Measurements from ENCODE around the gene MBD6. TPM values are rescaled to one million over a fixed set of nuclear protein-coding genes. Genes with fewer than 3 reads are reported as not detected.
"Not testable (repeated sequence)": the region's sequence is repeated elsewhere in the genome, so short reads cannot be mapped to it uniquely, and the experiment has no call there.

MBD6 gene
- total and polyA plus RNA-seq, 2 experiments from 2014 or later: 2.1 to 13.0 TPM

GRCh38 chr12:57517187-57517586, 5.4 kb upstream of the MBD6 start:
- Histone ChIP-seq H3K4me2 (ENCODE audit: unreplicated experiment) (peak overlapping the region; percentile 92), H3K9me2 (ENCODE audit: insufficient read depth) (no peaks in the 10 kb centered on the region), H3F3A (ENCODE audit: insufficient read depth) (peaks cover 89% of the 10 kb centered on the region), H2AFZ (no peak overlapping the region), H3K4me1 (ENCODE audit: insufficient read depth) (peaks cover 34% of the 10 kb centered on the region), H3K27me3 (replicated peaks; ENCODE audit: insufficient read depth) (no peaks in the 10 kb centered on the region), H3K27ac (peak overlapping the region; percentile 96), H3K9ac (peak overlapping the region; percentile 98), H3K4me3 (peak overlapping the region; percentile 84), H3K79me2 (ENCODE audit: insufficient read depth) (peaks cover 38% of the 10 kb centered on the region), H3K9me3 (ENCODE audit: low read depth) (no peaks in the 10 kb centered on the region), H4K20me1 (ENCODE audit: insufficient read depth) (peaks cover 12% of the 10 kb centered on the region; the same call in 1 of the 2 replicates), H3K36me3 (ENCODE audit: low read depth) (peaks cover 56% of the 10 kb centered on the region)
- peak; percentile 83 for DNase-seq
- in situ Hi-C loops (cut with MboI): no loop called here
- WGBS, 2 experiments (ENCODE audit: low coverage in 1 of 2, low lambda C conversion rate in 2 of 2, missing lambda C conversion rate in 2 of 2): 6 to 12% methylated on average over 1 of the region's 1 CpG
- TF ChIP-seq EZH2 (IDR thresholded peaks at IDR 0.05; ENCODE audit: insufficient read depth, poor library complexity, severe bottlenecking) (no peak), EZH2phosphoT487 (IDR thresholded peaks at IDR 0.05; ENCODE audit: insufficient read depth, low read depth) (no peak)

DNA sequence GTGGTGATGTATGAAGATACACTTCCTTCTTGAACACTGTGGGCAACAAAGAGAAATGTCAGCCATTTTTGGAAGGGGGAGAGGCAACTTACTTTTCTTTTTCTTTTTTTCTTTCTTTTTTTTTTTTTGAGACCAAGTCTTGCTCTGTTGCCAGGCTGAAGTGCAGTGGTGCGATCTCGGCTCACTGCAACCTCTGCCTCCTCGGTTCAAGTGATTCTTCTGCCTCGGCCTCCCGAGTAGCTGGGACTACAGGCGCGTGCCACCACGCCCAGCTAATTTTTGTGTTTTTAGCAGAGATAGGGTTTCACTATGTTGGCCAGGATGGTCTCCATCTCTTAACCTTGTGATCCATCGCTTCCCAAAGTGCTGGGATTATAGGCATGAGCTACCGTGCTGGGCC, 4.9 kb upstream of the MBD6 start:
- peaks cover 84% of the 10 kb centered on the region for H3F3A ChIP-seq (ENCODE audit: insufficient read depth)
- H3K9me2 ChIP-seq (ENCODE audit: insufficient read depth); H3K27me3 ChIP-seq (replicated peaks; ENCODE audit: insufficient read depth); H3K9me3 ChIP-seq (ENCODE audit: low read depth); DNase-seq; H2AFZ ChIP-seq; in situ Hi-C loops (cut with MboI): not testable (repeated sequence)
- H3K4me3 ChIP-seq: peak overlapping the region; percentile 84
- peak overlapping the region; percentile 92 for H3K4me2 ChIP-seq (ENCODE audit: unreplicated experiment)
- peaks cover 12% of the 10 kb centered on the region; the same call in 1 of the 2 replicates for H4K20me1 ChIP-seq (ENCODE audit: insufficient read depth)
- H3K4me1 ChIP-seq (ENCODE audit: insufficient read depth): peaks cover 35% of the 10 kb centered on the region
- H3K79me2 ChIP-seq (ENCODE audit: insufficient read depth): peaks cover 38% of the 10 kb centered on the region
- peak overlapping the region; percentile 96 for H3K27ac ChIP-seq
- H3K9ac ChIP-seq: peak overlapping the region; percentile 98
- WGBS, 2 experiments (ENCODE audit: low coverage in 1 of 2, low lambda C conversion rate in 2 of 2, missing lambda C conversion rate in 2 of 2): 55 to 56% methylated on average over 10 of the region's 10 CpGs
- peaks cover 50% of the 10 kb centered on the region for H3K36me3 ChIP-seq (ENCODE audit: low read depth)

- TF ChIP-seq EZH2 (IDR thresholded peaks at IDR 0.05; ENCODE audit: insufficient read depth, poor library complexity, severe bottlenecking) (no peak), EZH2phosphoT487 (IDR thresholded peaks at IDR 0.05; ENCODE audit: insufficient read depth, low read depth) (no peak)
- Histone ChIP-seq H2AFZ (no peak overlapping the region), H3K27me3 (replicated peaks; ENCODE audit: insufficient read depth) (no peaks in the 10 kb centered on the region), H3K36me3 (ENCODE audit: low read depth) (peaks cover 47% of the 10 kb centered on the region), H3K9ac (peak overlapping the region; percentile 98), H3K4me3 (peak overlapping the region; percentile 84), H3F3A (ENCODE audit: insufficient read depth) (peaks cover 80% of the 10 kb centered on the region), H3K4me1 (ENCODE audit: insufficient read depth) (peaks cover 35% of the 10 kb centered on the region), H3K79me2 (ENCODE audit: insufficient read depth) (peaks cover 40% of the 10 kb centered on the region), H3K4me2 (ENCODE audit: unreplicated experiment) (peak overlapping the region; percentile 92), H4K20me1 (ENCODE audit: insufficient read depth) (peaks cover 12% of the 10 kb centered on the region; the same call in 1 of the 2 replicates), H3K27ac (peak overlapping the region; percentile 96), H3K9me3 (ENCODE audit: low read depth) (no peaks in the 10 kb centered on the region), H3K9me2 (ENCODE audit: insufficient read depth) (no peaks in the 10 kb centered on the region)
- DNase-seq: peak; percentile 52
- WGBS, 2 experiments (ENCODE audit: low coverage in 1 of 2, low lambda C conversion rate in 2 of 2, missing lambda C conversion rate in 2 of 2): 62 to 68% methylated on average over 8 of the region's 8 CpGs
- in situ Hi-C loops (cut with MboI): no loop called here
These were observed 4.3 kb upstream of the MBD6 start for GRCh38 chr12:57518176-57518919.

DNA sequence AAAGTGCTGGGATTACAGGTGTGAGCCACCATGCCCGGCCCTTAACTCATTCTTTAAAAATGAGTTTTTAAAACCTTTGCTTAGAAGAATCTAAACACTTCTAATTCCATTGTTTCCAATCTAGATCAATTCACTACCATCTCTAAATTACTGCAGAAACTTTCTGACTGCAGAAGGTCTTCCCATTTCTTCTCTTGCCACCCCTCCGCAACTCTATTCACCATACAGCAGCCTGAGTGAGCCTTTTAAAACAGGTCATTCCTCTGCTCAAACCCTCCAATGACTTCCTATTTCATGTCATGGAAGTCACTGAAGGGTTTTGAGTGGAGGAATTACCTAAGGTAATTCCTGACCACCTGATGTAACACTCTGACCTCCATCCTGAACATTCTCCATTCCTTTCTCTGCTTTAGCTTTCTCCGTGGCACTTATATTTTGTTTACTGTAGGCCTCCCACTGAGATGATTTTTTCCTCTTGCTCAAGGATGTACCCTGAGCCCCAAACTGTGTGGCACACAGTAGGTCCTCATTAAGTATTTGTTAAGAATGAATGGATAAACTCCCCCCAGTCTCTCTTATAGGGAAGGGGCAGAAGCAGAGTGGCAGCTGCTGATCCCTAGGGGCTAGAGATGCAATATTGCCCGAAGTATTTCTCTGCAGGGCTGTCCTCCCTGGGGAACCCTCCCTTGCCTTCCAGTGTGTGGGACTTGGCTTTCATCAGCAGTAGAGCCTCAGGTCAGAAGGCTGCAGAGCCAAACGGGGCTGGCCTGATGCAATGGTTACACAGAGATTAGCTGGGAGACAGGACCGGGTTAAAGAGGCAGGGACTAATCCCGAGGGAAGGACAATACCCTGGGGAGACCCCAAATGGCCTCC, 3.5 kb upstream of the MBD6 start:
- in situ Hi-C loops (cut with MboI): no loop called here
- Histone ChIP-seq H3K27me3 (replicated peaks; ENCODE audit: insufficient read depth) (no peaks in the 10 kb centered on the region), H3K9me3 (ENCODE audit: low read depth) (no peaks in the 10 kb centered on the region), H4K20me1 (ENCODE audit: insufficient read depth) (peaks cover 12% of the 10 kb centered on the region; the same call in 1 of the 2 replicates), H2AFZ (no peak overlapping the region), H3K27ac (peak overlapping the region; percentile 96), H3K9ac (peak overlapping the region; percentile 98), H3K79me2 (ENCODE audit: insufficient read depth) (peaks cover 48% of the 10 kb centered on the region), H3K9me2 (ENCODE audit: insufficient read depth) (no peaks in the 10 kb centered on the region), H3K4me3 (peak overlapping the region; percentile 84), H3K4me1 (ENCODE audit: insufficient read depth) (peaks cover 37% of the 10 kb centered on the region), H3F3A (ENCODE audit: insufficient read depth) (peaks cover 81% of the 10 kb centered on the region), H3K36me3 (ENCODE audit: low read depth) (peaks cover 42% of the 10 kb centered on the region), H3K4me2 (ENCODE audit: unreplicated experiment) (peak overlapping the region; percentile 92)
- WGBS, 2 experiments (ENCODE audit: low coverage in 1 of 2, low lambda C conversion rate in 2 of 2, missing lambda C conversion rate in 2 of 2): 20 to 23% methylated on average over 7 of the region's 7 CpGs
- peak; percentile 81 for DNase-seq
- TF ChIP-seq EZH2phosphoT487 (IDR thresholded peaks at IDR 0.05; ENCODE audit: insufficient read depth, low read depth): no peak
- TF ChIP-seq EZH2 (IDR thresholded peaks at IDR 0.05; ENCODE audit: insufficient read depth, poor library complexity, severe bottlenecking): no peak
